Stomach (tissue), 9 donors: ENCODE data around the gene CBL. TPM values are rescaled to one million over a fixed set of nuclear protein-coding genes. Genes with fewer than 3 reads are reported as not detected.

ENCODE experiments used
- DNase-seq, 2 donors: peaks; one replicate each; pipeline versions ENCODE4 v3.0.0 to v3.0.0-alpha.2; 2013 to 2019
- H3K27ac ChIP-seq, 5 donors: fragments of 200-600 bp in 4 of 5; sonication (generic) in 4 of 5; one replicate each; pipeline ENCODE4 v1.5.1; 2013 to 2019; ENCODE audit warnings: mild to moderate bottlenecking in 1 of 5, moderate library complexity in 1 of 5
- H3K27me3 ChIP-seq, 3 donors: fragments of 200-600 bp; sonication (generic); one replicate each; pipeline ENCODE4 v1.5.1; 2017 to 2019; ENCODE audit warnings: mixed run types in 1 of 3
- H3K36me3 ChIP-seq, 4 donors: fragments of 200-600 bp; sonication (generic); 1 replicate in 3 of 4; 2 replicates in 1 of 4; pipeline ENCODE4 v1.5.1; 2016 to 2019
- H3K4me1 ChIP-seq, 4 donors: fragments of 200-600 bp; sonication (generic); one replicate each; pipeline ENCODE4 v1.5.1; 2016 to 2019
- H3K4me3 ChIP-seq, 4 donors: fragments of 200-600 bp; sonication (generic) in 3 of 4; one replicate each; pipeline ENCODE4 v1.5.1; 2016 to 2019; ENCODE audit warnings: mild to moderate bottlenecking in 1 of 4
- H3K9me3 ChIP-seq, 4 donors: fragments of 200-600 bp; sonication (generic); one replicate each; pipeline ENCODE4 v1.5.1; 2016 to 2019
- CTCF ChIP-seq, 7 experiments: fragments of 450-650 bp in 4 of 7; fragments of 200-600 bp in 3 of 7; sonication (generic) in 3 of 7; IDR thresholded peaks; one replicate each; pipeline ENCODE4 v1.5.1; 2016 to 2019; ENCODE audit warnings: antibody characterized with exemption in 7 of 7, control low read depth in 2 of 7, mild to moderate bottlenecking in 1 of 7
- EP300 ChIP-seq: sonication (generic); formaldehyde crosslinking; IDR thresholded peaks from one replicate; pipeline ENCODE4 v1.6.1; 2017; ENCODE audit warnings: antibody characterized with exemption
- POLR2A ChIP-seq, 4 donors: fragments of 450-650 bp; IDR thresholded peaks; one replicate each; pipeline ENCODE4 v1.6.1; 2016; ENCODE audit warnings: antibody characterized with exemption in 4 of 4, control low read depth in 2 of 4, mild to moderate bottlenecking in 1 of 4, moderate library complexity in 1 of 4
- POLR2AphosphoS5 ChIP-seq, 3 donors: sonication (generic); formaldehyde crosslinking; IDR thresholded peaks; one replicate each; pipeline ENCODE4 v1.6.1; 2016; ENCODE audit warnings: antibody characterized with exemption in 3 of 3
- WGBS, 5 donors: extraction: QIAGEN DNeasy Blood & Tissue Kit in 3 of 5; methylation state at CpG; one replicate each; pipeline versions ENCODE4 v1.1.5 to v1.1.7; 2013 to 2018; 5-methylcytosine and 5-hydroxymethylcytosine counted together
- intact Hi-C: fragments of 100-400 bp; cut with DNase I; formaldehyde crosslinking; loops from one replicate; pipeline ENCODE4 v1.15.1; 2023; ENCODE audit warnings: low total_unique reads
- polyA plus RNA-seq, 3 donors: library from polyadenylated mRNA; stranded (reverse); fragments of 200-250 nt; gene quantifications; one replicate each; pipeline ENCODE4 v1.2.3, GENCODE V29; 2013
- total RNA-seq, 5 donors: library from RNA; depleted of rRNA; stranded (reverse); fragments of >200 nt; gene quantifications; one replicate each; pipeline versions ENCODE4 v1.1.0 to v1.2.3, GENCODE V29; 2014 to 2016
- donor health status: healthy with polysubstance abuse.
- donor health status: Bipolar disorder and iron deficiency.
- donor health status: healthy.

CBL gene
- total and polyA plus RNA-seq, 8 donors = 1.4 to 13.8 (median 7.9) TPM

GRCh38 chr11:119307974-119308373, 101.8 kb downstream of the CBL start:
- 65 to 96% (median 90%) methylated on average over 4 to 5 of the region's 5 CpGs for WGBS, 5 donors
- peaks cover 15 to 93% (median 68%) of the 10 kb centered on the region in 4 donors for H3K36me3 ChIP-seq
- H3K4me1 ChIP-seq = peaks cover 0 to 42% (median 13%) of the 10 kb centered on the region in 4 donors
- no peak for TF ChIP-seq POLR2A (IDR thresholded peaks at IDR 0.05)
- no peaks in the 10 kb centered on the region for H3K27me3 ChIP-seq
- intact Hi-C loops = no loop called here
- no peak for DNase-seq
- no peak overlapping the region for H3K4me3 ChIP-seq
- no peaks in the 10 kb centered on the region for H3K9me3 ChIP-seq
- H3K27ac ChIP-seq = peak overlapping the region in 4 of 5 donors; percentile 48 to 95 (median 74)

GRCh38 chr11:119309411-119309810, 103.3 kb downstream of the CBL start:
- Histone ChIP-seq H3K4me1 (peaks cover 0 to 52% (median 16%) of the 10 kb centered on the region in 4 donors), H3K27ac (peak overlapping the region in 3 of 5 donors; percentile 24 to 95 (median 90)), H3K27me3 (peaks cover 0 to 5% (median 0%) of the 10 kb centered on the region in 3 donors), H3K9me3 (no peaks in the 10 kb centered on the region), H3K36me3 (peaks cover 9 to 86% (median 60%) of the 10 kb centered on the region in 4 donors), H3K4me3 (no peak overlapping the region)
- WGBS, 5 donors = 79 to 87% (median 83%) methylated on average over 11 of the region's 11 CpGs
- intact Hi-C loops = no loop called here
- DNase-seq = no peak
- TF ChIP-seq EP300 (no peak), POLR2A (IDR thresholded peaks at IDR 0.05) (no peak), POLR2AphosphoS5 (IDR thresholded peaks at IDR 0.05) (no peak), CTCF (IDR thresholded peaks at IDR 0.05) (no peak)

- Histone ChIP-seq H3K9me3 (no peaks in the 10 kb centered on the region), H3K4me3 (no peak overlapping the region), H3K36me3 (peaks cover 9 to 84% (median 55%) of the 10 kb centered on the region in 4 donors), H3K27ac (peak overlapping the region in 4 of 5 donors; percentile 15 to 95 (median 59)), H3K27me3 (peaks cover 0 to 12% (median 7%) of the 10 kb centered on the region in 3 donors), H3K4me1 (peaks cover 4 to 59% (median 22%) of the 10 kb centered on the region in 4 donors)
- intact Hi-C loops = no loop called here
- WGBS, 5 donors = 77 to 87% (median 79%) methylated on average over 14 to 17 of the region's 17 CpGs
- DNase-seq = no peak
- TF ChIP-seq POLR2A (IDR thresholded peaks at IDR 0.05) (no peak), CTCF (IDR thresholded peaks at IDR 0.05) (no peak), POLR2AphosphoS5 (IDR thresholded peaks at IDR 0.05) (no peak), EP300 (no peak)
These were observed 104.0 kb downstream of the CBL start for GRCh38 chr11:119309953-119310681.

GRCh38 chr11:119310682-119311052, 104.5 kb downstream of the CBL start:
- Histone ChIP-seq H3K4me3 (no peak overlapping the region), H3K27ac (peak overlapping the region in 4 of 5 donors; percentile 15 to 95 (median 59)), H3K27me3 (peaks cover 0 to 18% (median 12%) of the 10 kb centered on the region in 3 donors), H3K4me1 (peaks cover 9 to 64% (median 28%) of the 10 kb centered on the region in 4 donors), H3K9me3 (no peaks in the 10 kb centered on the region), H3K36me3 (peaks cover 9 to 81% (median 53%) of the 10 kb centered on the region in 4 donors)
- TF ChIP-seq POLR2A (IDR thresholded peaks at IDR 0.05) = no peak
- no peak for TF ChIP-seq EP300
- no peak for TF ChIP-seq CTCF (IDR thresholded peaks at IDR 0.05)
- TF ChIP-seq POLR2AphosphoS5 (IDR thresholded peaks at IDR 0.05) = no peak
- 60 to 74% (median 70%) methylated on average over 6 to 20 of the region's 20 CpGs for WGBS, 5 donors
- no peak for DNase-seq
- intact Hi-C loops = no loop called here
